Trophoblast cell (in vitro differentiated cells and primary cell): Measurements from ENCODE around the gene CAPZA2.

Experiments used
- DNase-seq, 2 donors: peaks; one replicate each; pipeline ENCODE4 v3.0.0-alpha.2; 2016
- H2AFZ ChIP-seq: 2 replicates; pipeline ENCODE4 v1.6.1; 2013; ENCODE audit warnings: low read length, moderate library complexity, mild to moderate bottlenecking; ENCODE audit not compliant: insufficient read depth, poor library complexity
- H2AK5ac ChIP-seq: 2 replicates; pipeline ENCODE4 v1.6.1; 2013; ENCODE audit warnings: mild to moderate bottlenecking, low read length
- H2BK120ac ChIP-seq: 2 replicates; pipeline ENCODE4 v1.6.1; 2013; ENCODE audit warnings: low read length, mild to moderate bottlenecking, moderate library complexity; ENCODE audit not compliant: insufficient read depth, poor library complexity
- H2BK12ac ChIP-seq: 2 replicates; pipeline ENCODE4 v1.6.1; 2013; ENCODE audit warnings: mild to moderate bottlenecking, low read length, moderate library complexity
- H2BK5ac ChIP-seq: 2 replicates; pipeline ENCODE4 v1.6.1; 2013; ENCODE audit warnings: low read length, low read depth, moderate library complexity, mild to moderate bottlenecking; ENCODE audit not compliant: poor library complexity
- H3K14ac ChIP-seq: 2 replicates; pipeline ENCODE4 v1.6.1; 2013; ENCODE audit warnings: mild to moderate bottlenecking, low read length
- H3K18ac ChIP-seq: 2 replicates; pipeline ENCODE4 v1.6.1; 2013; ENCODE audit warnings: mild to moderate bottlenecking, low read length
- H3K23ac ChIP-seq: 2 replicates; pipeline ENCODE4 v1.6.1; 2013; ENCODE audit warnings: low read length
- H3K27ac ChIP-seq: 2 replicates; pipeline ENCODE4 v1.5.1; 2013; ENCODE audit warnings: low read depth, mild to moderate bottlenecking, inconsistent platforms, low read length, moderate library complexity
- H3K27me3 ChIP-seq: 2 replicates; pipeline ENCODE4 v1.6.1; 2013; ENCODE audit warnings: inconsistent platforms, mild to moderate bottlenecking, low read length, moderate library complexity; ENCODE audit not compliant: insufficient read depth
- H3K36me3 ChIP-seq, 2 experiments: 1 replicate in 1 of 2; 2 replicates in 1 of 2; pipeline ENCODE4 v1.6.1; 2013; ENCODE audit warnings: low read length in 2 of 2, mild to moderate bottlenecking in 2 of 2, moderate library complexity in 1 of 2; ENCODE audit not compliant: insufficient read depth in 2 of 2, control insufficient read depth in 1 of 2
- H3K4ac ChIP-seq: 2 replicates; pipeline ENCODE4 v1.6.1; 2013; ENCODE audit warnings: low read depth, mild to moderate bottlenecking, low read length, moderate library complexity
- H3K4me1 ChIP-seq, 2 experiments: 1 replicate in 1 of 2; 2 replicates in 1 of 2; pipeline ENCODE4 v1.6.1; 2013; ENCODE audit warnings: low read length in 2 of 2, mild to moderate bottlenecking in 2 of 2, moderate library complexity in 1 of 2; ENCODE audit not compliant: insufficient read depth in 2 of 2, control insufficient read depth in 1 of 2
- H3K4me2 ChIP-seq: 2 replicates; pipeline ENCODE4 v1.6.1; 2013; ENCODE audit warnings: inconsistent platforms, mild to moderate bottlenecking, low read length, moderate library complexity
- H3K4me3 ChIP-seq: 2 replicates; pipeline ENCODE4 v1.5.1; 2013; ENCODE audit warnings: mild to moderate bottlenecking, low read depth, low read length, inconsistent platforms
- H3K79me1 ChIP-seq: one replicate; pipeline ENCODE4 v1.6.1; 2013; ENCODE audit warnings: low read length
- H3K79me2 ChIP-seq: 2 replicates; pipeline ENCODE4 v1.6.1; 2013; ENCODE audit warnings: low read length, mild to moderate bottlenecking; ENCODE audit not compliant: control insufficient read depth, insufficient read depth, poor library complexity
- H3K9ac ChIP-seq: 2 replicates; pipeline ENCODE4 v1.6.1; 2013; ENCODE audit warnings: mild to moderate bottlenecking, low read length
- H3K9me3 ChIP-seq: 2 replicates; pipeline ENCODE4 v1.6.1; 2013; ENCODE audit warnings: low read depth, mild to moderate bottlenecking, control low read depth, inconsistent platforms, low read length; ENCODE audit not compliant: insufficient read depth
- H4K12ac ChIP-seq: 2 replicates; pipeline ENCODE4 v1.6.1; 2013; ENCODE audit warnings: low read depth, mild to moderate bottlenecking, low read length, moderate library complexity
- H4K8ac ChIP-seq: 2 replicates; pipeline ENCODE4 v1.6.1; 2013; ENCODE audit warnings: low read depth, mild to moderate bottlenecking, low read length, moderate library complexity
- H4K91ac ChIP-seq: one replicate; pipeline ENCODE4 v1.6.1; 2013; ENCODE audit warnings: low read depth, mild to moderate bottlenecking, low read length, moderate library complexity
- WGBS: extraction: QIAGEN DNeasy Blood & Tissue Kit; methylation state at CpG from one replicate; pipeline ENCODE4 v1.1.7; 2013; ENCODE audit warnings: missing lambda C conversion rate; ENCODE audit not compliant: insufficient read length, insufficient coverage; ENCODE audit errors: extremely low coverage; 5-methylcytosine and 5-hydroxymethylcytosine counted together

Gene CAPZA2

DNA sequence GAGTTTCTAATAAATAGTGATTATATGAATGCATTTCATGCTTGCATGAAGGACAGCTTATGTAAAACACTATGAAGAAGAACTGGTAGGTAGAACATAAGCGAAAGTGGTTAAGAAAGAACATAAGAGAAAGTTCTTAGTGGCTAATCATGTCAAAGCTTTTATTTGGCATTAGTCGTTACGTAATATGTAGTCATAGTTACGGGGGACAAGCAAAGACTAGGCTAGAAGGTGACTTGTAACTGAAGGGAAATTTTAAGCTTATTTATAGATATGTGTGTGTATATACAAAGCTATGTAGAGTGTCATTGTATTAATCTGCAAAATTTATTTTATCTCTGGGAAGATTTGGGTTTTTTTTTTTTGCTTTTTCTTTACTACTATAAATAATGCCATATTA is 36.9 kb downstream of the CAPZA2 start:
- H3K27me3 ChIP-seq: no peaks in the 10 kb centered on the region
- H2AK5ac ChIP-seq: no peak overlapping the region
- H3K23ac ChIP-seq: no peak overlapping the region
- no peak overlapping the region for H2BK12ac ChIP-seq
- H3K79me1 ChIP-seq: no peaks in the 10 kb centered on the region
- H4K91ac ChIP-seq: no peak overlapping the region
- H2BK5ac ChIP-seq: no peak overlapping the region
- H3K4me1 ChIP-seq: no peaks in the 10 kb centered on the region
- DNase-seq: no peak
- no peak overlapping the region for H3K27ac ChIP-seq
- H3K79me2 ChIP-seq: no peaks in the 10 kb centered on the region
- no peak overlapping the region for H3K4me3 ChIP-seq
- H3K9ac ChIP-seq: no peak overlapping the region
- no peak overlapping the region for H3K4me2 ChIP-seq
- no peak overlapping the region for H4K8ac ChIP-seq
- no peak overlapping the region for H2AFZ ChIP-seq
- no CpG with 5 or more reads among the region's 4 CpGs for WGBS
- no peak overlapping the region for H4K12ac ChIP-seq
- no peak overlapping the region for H3K4ac ChIP-seq
- H2BK120ac ChIP-seq: no peak overlapping the region
- no peak overlapping the region for H3K14ac ChIP-seq
- no peaks in the 10 kb centered on the region for H3K36me3 ChIP-seq
- no peak overlapping the region for H3K18ac ChIP-seq
- no peaks in the 10 kb centered on the region for H3K9me3 ChIP-seq

DNA sequence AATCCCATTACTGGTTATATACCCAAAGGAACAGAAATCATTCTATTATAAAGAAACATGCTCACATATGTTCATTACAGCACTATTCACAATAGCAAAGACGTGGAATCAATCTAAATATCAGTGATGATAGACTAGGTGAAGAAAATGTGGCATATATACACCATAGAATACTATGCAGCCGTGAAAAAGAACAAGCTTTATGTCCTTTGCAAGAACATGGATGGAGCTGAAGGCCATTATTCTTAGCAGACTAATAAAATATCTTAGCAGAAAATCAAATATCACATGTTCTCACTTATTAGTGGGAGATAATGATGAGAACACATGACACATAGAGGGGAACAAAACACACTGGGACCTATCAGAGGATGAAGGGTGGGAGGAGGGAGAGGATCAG is 38.8 kb downstream of the CAPZA2 start:
- Histone ChIP-seq H2BK5ac (no peak overlapping the region), H3K18ac (no peak overlapping the region), H4K8ac (no peak overlapping the region), H3K27me3 (no peaks in the 10 kb centered on the region), H3K79me1 (no peaks in the 10 kb centered on the region), H2BK120ac (no peak overlapping the region), H4K12ac (no peak overlapping the region), H2AFZ (no peak overlapping the region), H3K79me2 (no peaks in the 10 kb centered on the region), H3K23ac (no peak overlapping the region), H3K4me3 (no peak overlapping the region), H4K91ac (no peak overlapping the region), H3K36me3 (no peaks in the 10 kb centered on the region), H3K9ac (no peak overlapping the region), H2AK5ac (no peak overlapping the region), H3K14ac (no peak overlapping the region), H2BK12ac (no peak overlapping the region), H3K4me2 (no peak overlapping the region), H3K27ac (no peak overlapping the region), H3K4ac (no peak overlapping the region), H3K9me3 (no peaks in the 10 kb centered on the region), H3K4me1 (no peaks in the 10 kb centered on the region)
- WGBS: no CpG with 5 or more reads among the region's 2 CpGs
- no peak for DNase-seq

DNA sequence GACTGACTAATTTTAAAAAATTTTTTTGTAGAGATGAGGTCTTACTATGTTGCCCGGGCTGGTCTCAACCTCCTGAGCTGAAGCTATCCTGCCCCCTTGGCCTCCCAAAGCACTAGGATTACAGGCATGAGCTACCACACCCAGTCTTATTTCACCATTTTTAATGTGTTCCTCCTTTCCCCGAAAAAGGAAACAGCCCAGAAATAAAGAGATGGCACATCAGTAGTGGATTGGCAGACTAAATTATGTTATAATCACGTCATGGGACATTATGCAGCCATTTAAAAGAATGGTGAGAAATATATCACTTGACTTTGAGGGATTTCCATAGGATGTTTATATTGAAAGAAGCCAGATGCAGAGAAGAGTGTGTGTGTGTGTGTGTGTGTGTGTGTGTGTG is 40.5 kb downstream of the CAPZA2 start:
- Histone ChIP-seq H3K4me3 (no peak overlapping the region), H3K23ac (no peak overlapping the region), H3K79me1 (no peaks in the 10 kb centered on the region), H3K4ac (no peak overlapping the region), H2BK120ac (no peak overlapping the region), H2BK12ac (no peak overlapping the region), H2BK5ac (no peak overlapping the region), H3K79me2 (no peaks in the 10 kb centered on the region), H3K4me1 (no peaks in the 10 kb centered on the region), H4K91ac (no peak overlapping the region), H3K14ac (no peak overlapping the region), H3K4me2 (no peak overlapping the region), H3K27me3 (no peaks in the 10 kb centered on the region), H4K12ac (no peak overlapping the region), H3K18ac (no peak overlapping the region), H2AK5ac (no peak overlapping the region), H3K36me3 (peaks cover 2% of the 10 kb centered on the region in 2 experiments), H3K9me3 (no peaks in the 10 kb centered on the region), H3K9ac (no peak overlapping the region), H4K8ac (no peak overlapping the region), H3K27ac (no peak overlapping the region), H2AFZ (no peak overlapping the region)
- WGBS: no CpG with 5 or more reads among the region's 3 CpGs
- no peak for DNase-seq

GRCh38 chr7:116906391-116906790 is 44.0 kb downstream of the CAPZA2 start:
- Histone ChIP-seq H4K12ac (no peak overlapping the region), H3K27me3 (no peaks in the 10 kb centered on the region), H3K79me1 (no peaks in the 10 kb centered on the region), H3K4ac (no peak overlapping the region), H2AK5ac (no peak overlapping the region), H2BK12ac (no peak overlapping the region), H3K4me2 (no peak overlapping the region), H4K8ac (no peak overlapping the region), H4K91ac (no peak overlapping the region), H3K79me2 (no peaks in the 10 kb centered on the region), H2BK120ac (no peak overlapping the region), H3K4me3 (no peak overlapping the region), H3K23ac (no peak overlapping the region), H2AFZ (no peak overlapping the region), H3K18ac (no peak overlapping the region), H3K9me3 (no peaks in the 10 kb centered on the region), H3K36me3 (peaks cover 2 to 6% of the 10 kb centered on the region in 2 experiments), H3K14ac (no peak overlapping the region), H3K27ac (no peak overlapping the region), H3K4me1 (no peaks in the 10 kb centered on the region), H3K9ac (no peak overlapping the region), H2BK5ac (no peak overlapping the region)
- no peak for DNase-seq
- WGBS: no CpG with 5 or more reads among the region's 1 CpG
